HepG2 (cell line): ENCODE measurements around the gene C3orf70.

ENCODE experiments used
- ARHGAP35 ChIP-seq: sonication (generic); formaldehyde crosslinking; IDR thresholded peaks from 2 replicates; pipeline ENCODE4 v1.9.0; 2022; ENCODE audit warnings: mild to moderate bottlenecking, inconsistent platforms, moderate library complexity, missing genetic modification reagents, borderline replicate concordance
- FOXM1 ChIP-seq: sonication (generic); formaldehyde crosslinking; IDR thresholded peaks from 2 replicates; pipeline ENCODE4 v1.5.0; 2020; ENCODE audit warnings: missing genetic modification reagents
- POLR2AphosphoS5 ChIP-seq: IDR thresholded peaks from 2 replicates; pipeline ENCODE4 v1.6.1; 2012; ENCODE audit warnings: low read depth, low read length
- XRCC5 ChIP-seq: fragments of 200-400 bp; formaldehyde crosslinking; optimal IDR thresholded peaks from 2 replicates; pipeline ENCODE3; 2017; ENCODE audit warnings: mild to moderate bottlenecking, low read length
- ZNF766 ChIP-seq: sonication (generic); formaldehyde crosslinking; IDR thresholded peaks from 2 replicates; pipeline ENCODE4 v1.5.0; 2020; ENCODE audit warnings: missing genetic modification reagents, borderline replicate concordance
- ZNF782 ChIP-seq: sonication (generic); formaldehyde crosslinking; IDR thresholded peaks from 2 replicates; pipeline ENCODE4 v1.4.0; 2020; ENCODE audit warnings: missing genetic modification reagents, mild to moderate bottlenecking, borderline replicate concordance
- TF ChIP-seq, protein P1 (sequence below): sonication (generic); formaldehyde crosslinking; IDR thresholded peaks from 2 replicates; pipeline ENCODE4 v1.4.0; 2020; ENCODE audit warnings: missing genetic modification reagents

DNA sequence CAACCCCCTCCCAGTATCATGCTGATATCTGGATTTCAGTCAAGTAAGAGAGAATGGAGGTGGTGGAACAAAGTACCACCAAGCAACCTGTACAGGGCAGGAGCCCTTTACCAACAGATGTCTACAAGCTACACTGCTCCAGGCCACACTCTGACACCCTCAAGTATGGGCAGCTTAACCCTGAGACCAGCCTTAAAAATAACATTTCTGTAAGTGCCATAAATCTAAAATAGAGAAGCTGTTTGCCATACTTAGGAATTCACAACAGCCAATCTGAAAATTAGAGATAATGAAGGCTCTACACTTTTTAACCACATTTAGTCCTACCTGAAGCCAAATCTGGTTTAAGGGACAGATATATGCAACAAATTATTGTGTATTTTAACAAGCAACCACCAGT is 59.7 kb downstream of the C3orf70 start:
- no peak for TF ChIP-seq ZNF782 (CRISPR knock-in tag)
- TF ChIP-seq POLR2AphosphoS5 = no peak
- TF ChIP-seq XRCC5 = no peak
- no peak for TF ChIP-seq ARHGAP35
- TF ChIP-seq ZNF766 (CRISPR knock-in tag) = no peak
- TF ChIP-seq, protein P1, sequence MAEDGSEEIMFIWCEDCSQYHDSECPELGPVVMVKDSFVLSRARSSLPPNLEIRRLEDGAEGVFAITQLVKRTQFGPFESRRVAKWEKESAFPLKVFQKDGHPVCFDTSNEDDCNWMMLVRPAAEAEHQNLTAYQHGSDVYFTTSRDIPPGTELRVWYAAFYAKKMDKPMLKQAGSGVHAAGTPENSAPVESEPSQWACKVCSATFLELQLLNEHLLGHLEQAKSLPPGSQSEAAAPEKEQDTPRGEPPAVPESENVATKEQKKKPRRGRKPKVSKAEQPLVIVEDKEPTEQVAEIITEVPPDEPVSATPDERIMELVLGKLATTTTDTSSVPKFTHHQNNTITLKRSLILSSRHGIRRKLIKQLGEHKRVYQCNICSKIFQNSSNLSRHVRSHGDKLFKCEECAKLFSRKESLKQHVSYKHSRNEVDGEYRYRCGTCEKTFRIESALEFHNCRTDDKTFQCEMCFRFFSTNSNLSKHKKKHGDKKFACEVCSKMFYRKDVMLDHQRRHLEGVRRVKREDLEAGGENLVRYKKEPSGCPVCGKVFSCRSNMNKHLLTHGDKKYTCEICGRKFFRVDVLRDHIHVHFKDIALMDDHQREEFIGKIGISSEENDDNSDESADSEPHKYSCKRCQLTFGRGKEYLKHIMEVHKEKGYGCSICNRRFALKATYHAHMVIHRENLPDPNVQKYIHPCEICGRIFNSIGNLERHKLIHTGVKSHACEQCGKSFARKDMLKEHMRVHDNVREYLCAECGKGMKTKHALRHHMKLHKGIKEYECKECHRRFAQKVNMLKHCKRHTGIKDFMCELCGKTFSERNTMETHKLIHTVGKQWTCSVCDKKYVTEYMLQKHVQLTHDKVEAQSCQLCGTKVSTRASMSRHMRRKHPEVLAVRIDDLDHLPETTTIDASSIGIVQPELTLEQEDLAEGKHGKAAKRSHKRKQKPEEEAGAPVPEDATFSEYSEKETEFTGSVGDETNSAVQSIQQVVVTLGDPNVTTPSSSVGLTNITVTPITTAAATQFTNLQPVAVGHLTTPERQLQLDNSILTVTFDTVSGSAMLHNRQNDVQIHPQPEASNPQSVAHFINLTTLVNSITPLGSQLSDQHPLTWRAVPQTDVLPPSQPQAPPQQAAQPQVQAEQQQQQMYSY (CRISPR knock-in tag) = no peak
- no peak for TF ChIP-seq FOXM1 (CRISPR knock-in tag)
